NCI-H446 treated with DMSO at 0.1 percent for 48 hours (cell line): ENCODE data around the gene USP47.

Source experiments
- DNase-seq: peaks from one replicate; lab custom pipeline; 2025; lab: John Stamatoyannopoulos, UW

Gene USP47

GRCh38 chr11:11937433-11937832 is 95.7 kb downstream of the USP47 start:
- DNase-seq = no peak

GRCh38 chr11:11937957-11938356 is 96.2 kb downstream of the USP47 start:
- no peak for DNase-seq

GRCh38 chr11:11940551-11940950 is 98.8 kb downstream of the USP47 start:
- DNase-seq = no peak

GRCh38 chr11:11942668-11943067 is 100.9 kb downstream of the USP47 start:
- DNase-seq = no peak

GRCh38 chr11:11944444-11944843 is 102.7 kb downstream of the USP47 start:
- DNase-seq = no peak

GRCh38 chr11:11946180-11946579 is 104.4 kb downstream of the USP47 start:
- no peak for DNase-seq

- no peak for DNase-seq
These were observed 105.1 kb downstream of the USP47 start for GRCh38 chr11:11946878-11947277.

GRCh38 chr11:11947825-11948224 is 106.1 kb downstream of the USP47 start:
- DNase-seq = no peak

- no peak for DNase-seq
These were observed 106.6 kb downstream of the USP47 start for GRCh38 chr11:11948242-11948947.

- DNase-seq = no peak
These were observed 107.7 kb downstream of the USP47 start for GRCh38 chr11:11949482-11949881.

GRCh38 chr11:11952036-11952435 is 110.3 kb downstream of the USP47 start:
- no peak for DNase-seq

GRCh38 chr11:11956006-11956405 is 114.2 kb downstream of the USP47 start:
- no peak for DNase-seq

GRCh38 chr11:11958403-11959231 is 116.8 kb downstream of the USP47 start:
- no peak for DNase-seq

- no peak for DNase-seq
These were observed 117.8 kb downstream of the USP47 start for GRCh38 chr11:11959601-11960000.

- no peak for DNase-seq
These were observed 118.9 kb downstream of the USP47 start for GRCh38 chr11:11960687-11961086.

GRCh38 chr11:11961399-11962028 is 119.7 kb downstream of the USP47 start:
- no peak for DNase-seq

GRCh38 chr11:11963067-11963466 is 121.3 kb downstream of the USP47 start:
- no peak for DNase-seq

GRCh38 chr11:11963842-11964773 is 122.3 kb downstream of the USP47 start:
- DNase-seq = peak; percentile 56

- no peak for DNase-seq
These were observed 123.0 kb downstream of the USP47 start for GRCh38 chr11:11964774-11965150.

- no peak for DNase-seq
These were observed 123.4 kb downstream of the USP47 start for GRCh38 chr11:11965192-11965591.

- no peak for DNase-seq
These were observed 124.0 kb downstream of the USP47 start for GRCh38 chr11:11965656-11966353.
